Measurements from ENCODE around the gene PTPN20.

- TF ChIP-seq POLR2AphosphoS5 (IDR thresholded peaks at IDR 0.05; ENCODE audit: low read depth, low read length), result no peak
- no peak for TF ChIP-seq TAF1 (IDR thresholded peaks at IDR 0.05; ENCODE audit: low read depth, low read length)
- TF ChIP-seq SPI1 (IDR thresholded peaks at IDR 0.05; ENCODE audit: low read depth, low read length), result no peak
Measured at GRCh38 chr10:47024046-47024322, 112.8 kb downstream of the PTPN20 start.

Measured in GM12891 (cell line).